Ishikawa (cell line): ENCODE data around the gene GALNT10.

Source experiments
- CEBPB ChIP-seq: IDR thresholded peaks from 2 replicates; pipeline ENCODE4 v1.6.1; 2012
- EGR1 ChIP-seq: IDR thresholded peaks from 2 replicates; pipeline ENCODE4 v1.6.1; 2012
- EP300 ChIP-seq: IDR thresholded peaks from 2 replicates; pipeline ENCODE4 v1.6.1; 2012; ENCODE audit warnings: borderline replicate concordance
- FOXM1 ChIP-seq: IDR thresholded peaks from 2 replicates; pipeline ENCODE4 v1.6.1; 2012; ENCODE audit warnings: low read depth, borderline replicate concordance
- MAX ChIP-seq: IDR thresholded peaks from 2 replicates; pipeline ENCODE4 v1.6.1; 2012
- NFIC ChIP-seq: IDR thresholded peaks from 2 replicates; pipeline ENCODE4 v1.6.1; 2012
- RAD21 ChIP-seq: IDR thresholded peaks from 2 replicates; pipeline ENCODE4 v1.6.1; 2012; ENCODE audit warnings: low read depth
- REST ChIP-seq: IDR thresholded peaks from 2 replicates; pipeline ENCODE4 v1.6.1; 2012; ENCODE audit warnings: low read depth, mild to moderate bottlenecking
- TAF1 ChIP-seq: IDR thresholded peaks from 2 replicates; pipeline ENCODE4 v1.6.1; 2012; ENCODE audit warnings: low read depth, mild to moderate bottlenecking
- TCF12 ChIP-seq: IDR thresholded peaks from 2 replicates; pipeline ENCODE4 v1.6.1; 2012; ENCODE audit warnings: low read depth
- TEAD4 ChIP-seq: IDR thresholded peaks from 2 replicates; pipeline ENCODE4 v1.6.1; 2012
- USF1 ChIP-seq: IDR thresholded peaks from 2 replicates; pipeline ENCODE4 v1.6.1; 2012
- YY1 ChIP-seq: IDR thresholded peaks from 2 replicates; pipeline ENCODE4 v1.6.1; 2012; ENCODE audit warnings: low read depth
- ZBTB7A ChIP-seq: IDR thresholded peaks from 2 replicates; pipeline ENCODE4 v1.6.1; 2012; ENCODE audit warnings: low read depth

Gene GALNT10

DNA sequence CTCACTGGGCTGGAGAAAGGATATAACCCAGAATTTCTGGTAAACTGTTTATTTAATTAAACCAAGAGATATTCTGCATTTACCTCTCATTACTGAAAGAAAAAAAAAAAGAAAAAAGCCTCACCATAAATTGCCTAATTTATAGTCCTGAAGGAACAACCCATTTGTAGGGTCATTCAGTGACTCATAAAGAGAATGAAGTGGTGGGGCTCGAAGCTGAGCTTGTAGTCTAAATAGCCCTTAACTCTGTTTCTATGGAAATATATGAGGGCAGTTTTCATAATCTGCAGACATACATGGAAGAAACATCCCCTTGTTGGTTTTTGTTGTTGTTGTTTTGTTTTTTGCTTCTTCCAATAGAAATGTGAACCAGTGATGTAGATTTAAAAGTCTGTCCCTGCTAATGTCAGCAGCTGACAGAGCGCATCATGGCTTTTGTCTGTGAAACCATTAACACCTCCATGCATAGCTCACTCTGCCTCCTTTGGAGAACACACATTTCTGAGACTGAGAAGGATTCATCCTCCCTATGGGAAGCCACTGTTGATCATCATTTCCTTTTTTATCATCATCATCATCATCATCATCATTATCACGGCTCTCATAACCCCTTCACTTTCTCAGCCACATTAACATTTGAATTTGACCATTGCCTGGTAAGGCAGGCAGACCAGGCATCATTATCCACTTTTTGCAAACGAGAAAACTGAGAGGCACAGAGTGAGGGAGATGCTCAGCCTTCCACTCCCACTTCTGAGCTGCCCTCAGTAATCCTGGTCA, 187.4 kb downstream of the GALNT10 start:
- no peak for TF ChIP-seq EP300
- no peak for TF ChIP-seq TEAD4
- TF ChIP-seq RAD21, result no peak
- TF ChIP-seq USF1, result no peak
- TF ChIP-seq NFIC, result no peak
- TF ChIP-seq TAF1, result no peak
- no peak for TF ChIP-seq REST
- TF ChIP-seq EGR1, result no peak
- TF ChIP-seq CEBPB, result no peak
- no peak for TF ChIP-seq FOXM1
- TF ChIP-seq MAX, result no peak
- TF ChIP-seq YY1, result no peak
- no peak for TF ChIP-seq TCF12

DNA sequence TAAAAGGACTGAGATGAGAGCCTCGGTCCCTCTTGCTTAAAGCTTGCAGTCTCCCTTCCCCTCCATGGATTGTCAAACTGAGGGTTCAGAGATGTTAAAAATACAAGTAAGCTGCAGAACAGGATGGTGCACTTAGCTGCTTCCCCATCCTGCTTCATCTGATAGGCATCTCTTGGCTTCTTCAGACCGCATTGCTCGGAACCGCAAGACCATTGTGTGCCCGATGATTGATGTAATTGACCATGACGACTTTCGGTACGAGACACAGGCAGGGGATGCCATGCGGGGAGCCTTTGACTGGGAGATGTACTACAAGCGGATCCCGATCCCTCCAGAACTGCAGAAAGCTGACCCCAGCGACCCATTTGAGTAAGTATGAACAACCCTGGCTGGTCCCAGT, 189.7 kb downstream of the GALNT10 start:
- TF ChIP-seq MAX (no peak), TAF1 (no peak), EGR1 (no peak), TEAD4 (peak; percentile 29; the same call in 1 of the 2 replicates), REST (no peak), FOXM1 (no peak)

DNA sequence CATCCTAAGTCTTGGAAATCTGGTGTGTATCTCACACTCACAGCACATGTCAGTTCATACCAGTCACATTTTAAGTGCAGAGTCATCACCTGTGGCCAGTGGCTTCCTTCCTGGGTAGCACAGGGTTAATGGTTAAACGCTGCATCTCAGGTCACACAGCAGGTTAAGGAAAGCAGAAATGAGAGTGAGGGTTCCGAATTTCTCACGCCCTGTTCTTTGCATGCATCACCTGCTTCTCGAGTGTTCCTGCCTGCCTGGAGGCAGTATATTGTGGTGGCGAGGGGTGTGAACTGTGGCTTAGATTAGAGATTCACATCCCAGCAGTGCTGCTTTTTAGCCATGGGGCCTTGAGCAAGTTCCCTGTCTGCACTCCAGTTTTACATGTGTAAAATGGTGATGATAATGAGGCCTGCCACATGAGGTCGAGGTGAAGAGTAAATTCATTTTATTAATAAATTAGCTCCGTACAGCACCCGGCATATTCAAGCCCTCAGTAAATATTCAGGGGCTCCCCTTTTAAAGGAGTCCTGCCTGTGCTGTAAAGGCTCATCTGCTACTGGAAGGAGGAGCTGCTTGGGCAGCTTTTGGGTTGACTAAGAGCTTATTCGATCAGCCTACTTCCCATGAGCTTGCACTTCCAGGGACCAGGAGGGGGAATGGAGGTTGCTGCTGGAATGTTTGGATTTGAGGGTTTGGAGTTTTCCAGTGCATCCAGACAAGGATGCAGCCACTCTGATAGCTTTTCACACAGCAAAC, 194.1 kb downstream of the GALNT10 start:
- TF ChIP-seq REST (no peak), TEAD4 (no peak), TAF1 (no peak), EP300 (no peak), ZBTB7A (no peak), MAX (no peak), YY1 (no peak)

GRCh38 chr5:154385236-154385512, 194.6 kb downstream of the GALNT10 start:
- TF ChIP-seq ZBTB7A (no peak), EGR1 (no peak), TCF12 (no peak), USF1 (no peak), TAF1 (no peak), RAD21 (no peak), YY1 (no peak), FOXM1 (no peak), EP300 (no peak), TEAD4 (no peak)
